Measurements from ENCODE around the gene CT45A2.
"Not testable (repeated sequence)": the region's sequence is repeated elsewhere in the genome, so short reads cannot be mapped to it uniquely, and the experiment has no call there.

The CT45A2 gene, protein sequence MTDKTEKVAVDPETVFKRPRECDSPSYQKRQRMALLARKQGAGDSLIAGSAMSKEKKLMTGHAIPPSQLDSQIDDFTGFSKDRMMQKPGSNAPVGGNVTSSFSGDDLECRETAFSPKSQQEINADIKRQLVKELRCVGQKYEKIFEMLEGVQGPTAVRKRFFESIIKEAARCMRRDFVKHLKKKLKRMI

DNA sequence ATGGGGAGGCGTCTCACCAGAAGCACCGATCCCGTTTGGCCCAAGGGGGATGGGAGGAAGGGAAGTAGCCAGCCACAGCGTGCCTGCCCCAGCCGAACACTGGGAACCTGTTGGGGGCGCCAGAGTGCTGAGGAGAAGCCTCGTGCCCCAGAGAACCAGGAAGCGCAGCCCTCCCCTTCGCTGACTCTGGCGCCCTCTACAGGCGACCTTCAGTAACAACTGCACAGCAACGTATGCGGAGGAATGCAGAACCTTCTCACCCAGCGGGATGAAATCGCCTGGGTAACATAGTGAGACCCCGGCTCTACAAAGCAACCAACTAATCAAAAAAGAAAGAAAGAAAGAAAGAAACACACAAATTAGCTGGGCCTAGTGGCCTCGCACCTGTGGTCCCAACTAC, at the start of gene CT45A2:
CT45A2 (minus strand) TSS at position 101 of the 400 bp plus-strand sequence. CDS start 3,747 bp downstream, outside the sequence.
- not testable (repeated sequence) for DNase-seq

DNA sequence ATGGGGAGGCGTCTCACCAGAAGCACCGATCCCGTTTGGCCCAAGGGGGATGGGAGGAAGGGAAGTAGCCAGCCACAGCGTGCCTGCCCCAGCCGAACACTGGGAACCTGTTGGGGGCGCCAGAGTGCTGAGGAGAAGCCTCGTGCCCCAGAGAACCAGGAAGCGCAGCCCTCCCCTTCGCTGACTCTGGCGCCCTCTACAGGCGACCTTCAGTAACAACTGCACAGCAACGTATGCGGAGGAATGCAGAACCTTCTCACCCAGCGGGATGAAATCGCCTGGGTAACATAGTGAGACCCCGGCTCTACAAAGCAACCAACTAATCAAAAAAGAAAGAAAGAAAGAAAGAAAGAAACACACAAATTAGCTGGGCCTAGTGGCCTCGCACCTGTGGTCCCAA, 34.6 kb upstream of the CT45A2 start, which contains the start of gene CT45A8:
CT45A8 (minus strand) TSS at position 101 of the 400 bp plus-strand sequence. CDS start 3,755 bp downstream, outside the sequence.
- not testable (repeated sequence) for DNase-seq

DNA sequence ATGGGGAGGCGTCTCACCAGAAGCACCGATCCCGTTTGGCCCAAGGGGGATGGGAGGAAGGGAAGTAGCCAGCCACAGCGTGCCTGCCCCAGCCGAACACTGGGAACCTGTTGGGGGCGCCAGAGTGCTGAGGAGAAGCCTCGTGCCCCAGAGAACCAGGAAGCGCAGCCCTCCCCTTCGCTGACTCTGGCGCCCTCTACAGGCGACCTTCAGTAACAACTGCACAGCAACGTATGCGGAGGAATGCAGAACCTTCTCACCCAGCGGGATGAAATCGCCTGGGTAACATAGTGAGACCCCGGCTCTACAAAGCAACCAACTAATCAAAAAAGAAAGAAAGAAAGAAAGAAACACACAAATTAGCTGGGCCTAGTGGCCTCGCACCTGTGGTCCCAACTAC, 17.4 kb upstream of the CT45A2 start, which contains the start of gene CT45A7:
CT45A7 (minus strand) TSS at position 101 of the 400 bp plus-strand sequence. CDS start 3,747 bp downstream, outside the sequence.
- not testable (repeated sequence) for DNase-seq

DNA sequence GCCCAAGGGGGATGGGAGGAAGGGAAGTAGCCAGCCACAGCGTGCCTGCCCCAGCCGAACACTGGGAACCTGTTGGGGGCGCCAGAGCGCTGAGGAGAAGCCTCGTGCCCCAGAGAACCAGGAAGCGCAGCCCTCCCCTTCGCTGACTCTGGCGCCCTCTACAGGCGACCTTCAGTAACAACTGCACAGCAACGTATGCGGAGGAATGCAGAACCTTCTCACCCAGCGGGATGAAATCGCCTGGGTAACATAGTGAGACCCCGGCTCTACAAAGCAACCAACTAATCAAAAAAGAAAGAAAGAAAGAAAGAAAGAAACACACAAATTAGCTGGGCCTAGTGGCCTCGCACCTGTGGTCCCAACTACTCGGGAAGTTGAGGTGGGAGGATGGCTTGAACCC, 17.1 kb downstream of the CT45A2 start, which contains the start of gene CT45A6:
CT45A6 (minus strand) TSS at position 101 of the 400 bp plus-strand sequence. CDS start 3,794 bp downstream, outside the sequence.
- not testable (repeated sequence) for DNase-seq

DNA sequence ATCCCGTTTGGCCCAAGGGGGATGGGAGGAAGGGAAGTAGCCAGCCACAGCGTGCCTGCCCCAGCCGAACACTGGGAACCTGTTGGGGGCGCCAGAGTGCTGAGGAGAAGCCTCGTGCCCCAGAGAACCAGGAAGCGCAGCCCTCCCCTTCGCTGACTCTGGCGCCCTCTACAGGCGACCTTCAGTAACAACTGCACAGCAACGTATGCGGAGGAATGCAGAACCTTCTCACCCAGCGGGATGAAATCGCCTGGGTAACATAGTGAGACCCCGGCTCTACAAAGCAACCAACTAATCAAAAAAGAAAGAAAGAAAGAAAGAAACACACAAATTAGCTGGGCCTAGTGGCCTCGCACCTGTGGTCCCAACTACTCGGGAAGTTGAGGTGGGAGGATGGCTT, 34.4 kb downstream of the CT45A2 start, which contains the start of gene CT45A5:
CT45A5 (minus strand) TSS at position 101 of the 400 bp plus-strand sequence. CDS start 3,774 bp downstream, outside the sequence.
- not testable (repeated sequence) for DNase-seq

DNA sequence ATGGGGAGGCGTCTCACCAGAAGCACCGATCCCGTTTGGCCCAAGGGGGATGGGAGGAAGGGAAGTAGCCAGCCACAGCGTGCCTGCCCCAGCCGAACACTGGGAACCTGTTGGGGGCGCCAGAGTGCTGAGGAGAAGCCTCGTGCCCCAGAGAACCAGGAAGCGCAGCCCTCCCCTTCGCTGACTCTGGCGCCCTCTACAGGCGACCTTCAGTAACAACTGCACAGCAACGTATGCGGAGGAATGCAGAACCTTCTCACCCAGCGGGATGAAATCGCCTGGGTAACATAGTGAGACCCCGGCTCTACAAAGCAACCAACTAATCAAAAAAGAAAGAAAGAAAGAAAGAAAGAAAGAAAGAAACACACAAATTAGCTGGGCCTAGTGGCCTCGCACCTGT, 51.7 kb downstream of the CT45A2 start, which contains the start of gene CT45A3:
CT45A3 (minus strand) TSS at position 101 of the 400 bp plus-strand sequence. CDS start 3,747 bp downstream, outside the sequence.
- not testable (repeated sequence) for DNase-seq
